Epidermal melanocyte (primary cell): ENCODE measurements around the gene RAB11FIP3.
"Not testable (repeated sequence)": the region's sequence is repeated elsewhere in the genome, so short reads cannot be mapped to it uniquely, and the experiment has no call there.

ENCODE experiments used
- DNase-seq: peaks from one replicate; pipeline ENCODE4 v3.0.0; 2011; ENCODE audit warnings: low spot score; ENCODE audit not compliant: insufficient read length

Gene RAB11FIP3

GRCh38 chr16:492211-492875 is 66.9 kb downstream of the RAB11FIP3 start:
- DNase-seq, result no peak

DNA sequence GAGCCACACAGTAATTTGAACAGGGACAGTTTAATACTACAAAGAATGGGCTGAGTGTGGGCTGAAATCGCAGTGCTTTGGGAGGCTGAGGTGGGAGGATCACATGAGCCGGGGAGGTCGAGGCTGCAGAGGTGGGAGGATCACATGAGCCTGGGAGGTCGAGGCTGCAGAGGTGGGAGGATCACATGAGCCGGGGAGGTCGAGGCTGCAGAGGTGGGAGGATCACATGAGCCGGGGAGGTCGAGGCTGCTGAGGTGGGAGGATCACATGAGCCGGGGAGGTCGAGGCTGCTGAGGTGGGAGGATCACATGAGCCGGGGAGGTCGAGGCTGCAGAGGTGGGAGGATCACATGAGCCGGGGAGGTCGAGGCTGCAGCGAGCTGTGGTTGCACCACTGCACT is 69.2 kb downstream of the RAB11FIP3 start:
- DNase-seq, result not testable (repeated sequence)

- no peak for DNase-seq
Measured at GRCh38 chr16:495127-495748, 69.8 kb downstream of the RAB11FIP3 start.

DNA sequence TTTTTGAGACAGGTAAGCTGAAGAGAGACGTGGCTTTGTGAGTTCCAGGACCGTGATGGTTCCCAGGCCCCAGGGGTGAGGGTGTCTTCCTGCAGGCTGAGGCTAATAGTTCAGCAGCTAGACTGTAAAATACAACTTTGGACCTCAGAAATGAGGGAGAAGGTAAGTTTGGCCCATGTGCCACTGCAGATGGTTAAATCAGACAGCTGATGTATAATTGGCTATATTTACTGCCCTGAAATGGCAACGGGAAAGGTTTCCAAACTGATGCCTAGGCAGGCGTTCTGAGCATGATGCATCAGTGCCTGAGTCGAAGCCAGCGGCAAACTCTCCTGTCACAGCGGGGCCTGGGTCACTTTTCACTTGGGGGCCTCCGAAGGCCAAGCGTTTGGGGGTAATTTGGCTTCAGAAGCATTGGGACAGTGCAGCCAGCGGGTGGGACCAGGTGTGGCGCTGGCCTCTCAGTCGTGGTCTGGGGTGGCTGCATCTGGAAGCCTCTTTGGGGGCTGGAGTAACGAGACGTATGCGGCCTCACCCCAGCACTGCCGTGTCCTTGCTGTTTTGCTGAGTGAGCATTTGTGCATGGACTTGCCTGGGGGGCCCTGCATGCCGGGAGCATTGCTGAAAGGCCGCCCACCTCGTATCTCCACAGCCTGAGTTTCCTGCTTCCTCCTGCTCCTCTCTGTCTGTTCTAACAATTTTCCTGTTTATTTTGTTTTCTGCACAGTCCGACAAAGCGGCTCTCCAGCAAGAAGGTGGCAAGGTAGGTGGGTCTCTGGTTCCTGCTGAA is 70.8 kb downstream of the RAB11FIP3 start:
- DNase-seq, result no peak

DNA sequence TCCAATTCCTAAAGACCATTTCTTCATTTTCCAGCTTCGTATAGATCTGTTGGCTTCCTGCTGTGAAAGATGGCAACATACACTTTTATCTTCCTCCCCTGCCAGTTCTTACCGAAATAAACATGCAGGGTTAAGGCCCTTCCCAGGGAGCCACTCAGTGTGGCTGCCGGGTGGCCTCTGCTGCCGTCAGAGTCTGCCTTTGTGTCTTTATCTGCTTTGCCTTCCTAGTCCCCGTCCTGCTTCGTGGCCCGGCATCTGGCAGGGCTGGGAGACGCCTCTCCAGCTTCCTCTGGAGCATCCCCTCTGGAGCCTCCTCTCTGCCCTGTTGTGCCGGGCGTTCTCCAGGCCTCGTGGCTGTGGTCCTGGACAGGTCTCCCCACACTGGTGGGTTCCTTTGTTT is 71.8 kb downstream of the RAB11FIP3 start:
- no peak for DNase-seq

DNA sequence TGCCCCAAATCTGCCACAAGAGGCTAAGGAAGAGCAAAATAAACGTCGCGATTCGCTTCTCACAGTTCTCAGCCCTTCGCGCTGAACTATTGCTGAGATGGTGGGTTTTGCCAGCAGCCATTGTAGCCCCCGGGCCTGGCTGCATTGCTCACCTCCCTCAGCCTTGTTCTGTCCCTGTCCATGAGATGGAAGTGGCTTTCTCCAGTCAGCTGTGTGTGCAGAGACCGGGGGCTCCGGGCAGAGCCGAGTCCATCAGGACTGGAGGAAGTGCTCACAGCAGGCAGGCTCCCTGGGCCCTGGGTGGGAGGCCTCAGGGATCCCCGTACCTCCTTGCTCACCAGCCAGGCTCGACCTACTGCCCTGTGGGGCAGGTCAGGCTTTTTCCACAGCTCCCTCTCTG is 74.5 kb downstream of the RAB11FIP3 start:
- no peak for DNase-seq

GRCh38 chr16:500709-501108 is 75.3 kb downstream of the RAB11FIP3 start:
- no peak for DNase-seq

GRCh38 chr16:502179-502943 is 76.9 kb downstream of the RAB11FIP3 start:
- DNase-seq, result no peak

DNA sequence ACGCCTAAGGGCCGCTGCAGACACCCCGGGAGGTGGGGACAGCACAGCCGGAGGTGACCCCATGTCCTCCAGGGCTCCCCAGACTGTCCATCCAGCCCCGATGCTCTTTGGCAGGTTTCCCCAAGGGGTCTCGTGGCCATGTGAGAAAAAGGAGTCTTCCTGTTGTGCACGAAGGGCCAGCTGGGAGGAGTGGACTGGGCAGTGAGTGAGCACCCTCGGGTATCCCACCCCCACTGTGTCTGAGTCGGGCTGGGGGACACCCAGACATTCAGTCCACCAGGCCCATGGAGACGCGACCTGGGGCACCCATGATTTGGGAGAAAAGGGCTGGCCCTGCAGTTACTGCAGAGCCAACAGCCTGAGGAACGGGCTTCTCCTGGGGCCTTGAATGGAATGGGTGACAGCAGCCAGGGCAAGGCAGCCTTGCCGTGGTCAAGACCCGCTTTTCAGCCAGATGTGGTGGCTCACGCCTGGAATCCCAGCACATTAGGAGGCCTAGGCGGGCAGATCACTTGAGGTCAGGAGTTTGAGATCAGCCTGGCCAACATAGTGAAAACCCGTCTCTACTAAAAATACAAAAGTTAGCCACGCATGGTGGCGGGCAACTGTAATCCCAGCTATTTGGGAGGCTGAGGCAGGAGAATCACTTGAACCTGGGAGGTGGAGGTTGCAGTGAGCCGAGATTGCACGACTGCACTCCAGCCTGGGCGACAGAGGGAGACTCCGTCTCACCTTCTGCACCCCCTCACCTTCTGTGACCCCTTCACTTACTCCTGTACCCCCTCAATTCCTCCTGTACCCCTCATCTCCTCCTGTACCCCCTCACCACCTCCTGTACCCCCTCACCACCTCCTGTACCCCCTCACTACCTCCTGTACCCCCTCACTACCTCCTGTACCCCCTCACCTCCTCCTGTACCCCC is 78.0 kb downstream of the RAB11FIP3 start:
- DNase-seq, result no peak

DNA sequence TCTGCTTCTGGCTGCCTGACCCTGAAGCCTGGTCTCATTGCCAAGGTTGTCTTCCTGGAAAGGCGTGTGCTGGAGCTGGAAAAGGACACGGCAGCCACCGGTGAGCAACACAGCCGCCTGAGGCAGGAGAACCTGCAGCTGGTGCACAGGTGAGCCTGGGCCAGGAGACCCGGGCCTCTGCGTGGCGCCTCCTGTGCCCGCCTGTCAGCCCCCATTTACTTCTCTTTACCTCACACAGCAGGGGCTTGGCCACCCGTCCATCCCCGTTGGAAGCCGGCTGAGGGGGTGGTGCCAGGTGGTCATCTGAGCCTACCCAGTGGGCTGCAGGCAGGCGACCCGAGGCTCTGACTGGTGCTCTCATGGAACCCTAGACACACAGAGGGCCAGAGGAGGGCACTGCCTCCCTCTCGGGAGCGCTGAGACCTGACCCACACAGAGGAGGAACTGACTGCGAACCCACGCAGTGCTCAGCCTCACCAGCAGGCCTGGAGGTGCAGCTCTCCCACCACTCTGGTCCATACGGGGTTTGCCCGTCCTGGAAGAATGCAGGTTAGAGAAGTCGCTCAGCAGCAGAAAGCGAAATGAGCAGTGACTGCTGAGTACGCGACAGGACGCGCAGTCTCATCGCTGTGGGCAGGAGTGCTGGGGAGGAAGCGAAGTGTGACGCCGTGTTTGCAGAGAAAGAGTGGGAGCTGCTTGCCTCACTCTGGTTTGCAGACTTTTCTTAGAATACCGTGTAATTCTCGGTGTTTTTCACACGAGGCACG is 80.2 kb downstream of the RAB11FIP3 start:
- DNase-seq, result no peak

GRCh38 chr16:506246-506546 is 80.7 kb downstream of the RAB11FIP3 start:
- no peak for DNase-seq

DNA sequence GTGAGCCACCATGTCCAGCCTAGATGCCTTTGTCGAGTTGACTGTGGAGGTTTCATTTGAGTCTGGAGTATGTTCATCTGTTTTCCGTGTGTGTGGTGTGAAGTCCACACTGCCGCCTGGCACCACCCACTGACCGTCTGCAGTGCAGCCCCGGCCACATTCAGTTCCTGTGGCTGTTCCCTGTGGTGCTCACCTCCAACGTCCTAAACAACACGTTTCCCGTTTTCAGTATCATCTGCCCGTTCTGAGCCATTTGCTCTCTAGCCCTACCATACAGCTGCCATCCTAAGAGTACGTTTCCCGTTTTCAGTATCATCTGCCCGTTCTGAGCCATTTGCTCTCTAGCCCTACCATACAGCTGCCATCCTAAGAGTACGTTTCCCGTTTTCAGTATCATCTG is 82.1 kb downstream of the RAB11FIP3 start:
- DNase-seq, result not testable (repeated sequence)

DNA sequence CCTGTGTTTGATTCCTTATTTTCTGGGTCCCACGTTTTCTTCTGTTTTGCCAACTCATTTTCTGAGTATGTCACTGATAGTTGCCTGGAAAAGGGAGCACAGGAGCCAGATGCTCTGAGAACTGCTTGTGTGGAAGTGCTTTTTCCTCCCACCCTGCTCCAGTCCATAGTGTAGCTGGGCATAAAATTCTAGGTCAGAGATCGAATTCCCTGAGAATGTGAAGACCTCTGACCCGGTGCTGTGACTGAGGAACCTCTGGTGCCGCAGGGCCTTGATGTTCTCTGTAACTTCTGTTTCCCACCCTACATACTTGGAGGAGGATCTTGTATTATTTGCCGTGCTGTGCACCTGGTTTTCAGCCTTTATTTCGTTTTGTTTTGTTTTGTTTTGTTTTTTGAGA is 82.5 kb downstream of the RAB11FIP3 start:
- no peak for DNase-seq

GRCh38 chr16:508884-509736 is 83.7 kb downstream of the RAB11FIP3 start:
- no peak for DNase-seq

DNA sequence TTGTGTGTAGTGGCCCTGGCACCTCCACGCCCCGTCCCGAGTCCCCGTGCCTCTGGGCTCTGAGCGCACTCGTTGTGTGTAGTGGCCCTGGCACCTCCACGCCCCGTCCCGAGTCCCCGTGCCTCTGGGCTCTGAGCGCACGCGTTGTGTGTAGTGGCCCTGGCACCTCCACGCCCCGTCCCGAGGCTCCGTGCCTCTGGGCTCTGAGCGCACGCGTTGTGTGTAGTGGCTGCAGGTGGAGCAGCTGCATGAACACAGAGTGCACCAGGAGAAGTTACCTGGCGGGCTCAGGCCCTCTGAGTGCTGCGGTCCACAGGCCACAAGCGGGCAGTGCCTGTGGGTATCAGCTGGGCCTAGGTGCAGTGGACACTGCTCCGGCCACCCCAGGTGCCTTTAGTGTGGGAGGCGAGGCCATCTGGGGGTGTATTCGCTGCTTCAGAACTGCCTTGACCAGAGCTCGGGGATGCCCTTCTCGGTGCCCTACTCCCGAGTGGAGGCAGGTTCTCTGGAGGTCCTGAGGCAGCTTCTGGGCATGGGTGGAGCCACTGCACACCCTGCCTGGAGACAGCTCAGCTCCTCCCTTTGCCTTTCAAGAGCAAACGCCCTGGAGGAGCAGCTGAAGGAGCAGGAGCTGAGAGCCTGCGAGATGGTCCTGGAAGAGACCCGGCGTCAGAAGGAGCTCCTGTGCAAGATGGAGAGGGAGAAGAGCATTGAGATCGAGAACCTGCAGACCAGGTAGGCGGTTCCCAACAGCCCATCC is 84.8 kb downstream of the RAB11FIP3 start:
- DNase-seq, result no peak

DNA sequence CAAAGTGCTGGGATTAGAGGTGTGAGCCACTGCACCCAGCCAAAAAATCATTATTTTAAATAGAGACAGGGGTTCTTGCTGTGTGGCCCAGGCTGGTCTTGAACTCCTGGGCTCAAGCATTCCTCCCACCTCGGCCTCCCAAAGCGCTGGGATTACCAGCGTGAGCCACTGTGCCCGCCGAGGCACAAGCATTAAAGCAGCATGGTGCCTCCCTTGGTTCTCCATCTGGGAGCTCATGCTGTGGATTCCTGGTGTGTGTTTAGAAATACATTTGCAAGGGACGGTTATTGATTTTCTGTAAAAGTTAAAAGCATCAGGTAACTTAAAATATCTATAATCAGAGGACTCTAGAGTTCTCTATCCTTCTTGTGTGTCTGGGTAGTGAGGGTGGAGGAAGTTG is 87.4 kb downstream of the RAB11FIP3 start:
- DNase-seq, result no peak

DNA sequence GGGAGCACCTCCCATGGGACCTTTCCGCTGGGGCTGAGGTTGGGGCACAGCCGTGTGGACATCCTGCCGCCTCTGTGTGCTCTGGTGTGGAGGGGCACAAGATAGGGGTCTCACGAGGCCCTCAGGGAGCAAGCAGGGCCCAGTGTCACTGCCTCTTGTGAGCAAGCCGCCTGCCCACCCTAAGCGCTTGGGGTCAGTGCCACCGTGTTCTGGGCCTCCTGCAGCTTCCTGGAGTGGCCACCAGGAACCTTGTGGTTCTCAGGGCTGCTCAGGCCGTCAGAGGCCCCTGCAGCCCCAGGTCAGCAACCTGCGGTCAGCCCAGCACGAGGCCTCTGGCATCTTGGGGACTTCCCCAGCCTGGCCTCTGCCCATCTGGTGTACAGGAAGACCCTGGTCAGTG is 88.5 kb downstream of the RAB11FIP3 start:
- DNase-seq, result no peak

GRCh38 chr16:515175-515938 is 89.9 kb downstream of the RAB11FIP3 start:
- no peak for DNase-seq
